NK-92 (cell line): ENCODE measurements around the gene NANP.

ENCODE experiments used
- DNase-seq: peaks from one replicate; lab custom pipeline; 2025; ENCODE audit not compliant: unreplicated experiment; lab: John Stamatoyannopoulos, UW

The NANP gene

GRCh38 chr20:25573288-25574251, 50.2 kb downstream of the NANP start:
- DNase-seq, result no peak

- no peak for DNase-seq
Measured at GRCh38 chr20:25571817-25572216, 52.0 kb downstream of the NANP start.

- no peak for DNase-seq
Measured at GRCh38 chr20:25571240-25571639, 52.6 kb downstream of the NANP start.

GRCh38 chr20:25570148-25570530, 53.7 kb downstream of the NANP start:
- DNase-seq, result no peak

DNA sequence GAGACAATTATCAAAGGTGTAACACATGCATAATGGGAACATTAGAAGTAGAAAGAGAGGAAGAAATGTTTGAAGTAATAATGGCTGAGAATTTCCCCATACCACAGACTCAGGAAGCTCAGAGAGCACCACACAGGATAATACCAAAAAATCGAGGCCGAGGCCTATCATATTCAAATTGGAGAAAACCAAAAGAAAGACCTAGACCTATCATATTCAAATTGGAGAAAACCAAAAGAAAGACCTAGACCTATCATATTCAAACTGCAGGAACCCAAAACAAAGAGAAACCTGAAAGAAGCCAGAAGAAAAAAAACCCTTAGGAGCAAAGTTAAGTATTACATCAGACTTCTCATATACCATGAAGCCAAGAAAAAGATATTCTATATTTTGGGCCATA, 56.5 kb downstream of the NANP start:
- DNase-seq, result no peak

DNA sequence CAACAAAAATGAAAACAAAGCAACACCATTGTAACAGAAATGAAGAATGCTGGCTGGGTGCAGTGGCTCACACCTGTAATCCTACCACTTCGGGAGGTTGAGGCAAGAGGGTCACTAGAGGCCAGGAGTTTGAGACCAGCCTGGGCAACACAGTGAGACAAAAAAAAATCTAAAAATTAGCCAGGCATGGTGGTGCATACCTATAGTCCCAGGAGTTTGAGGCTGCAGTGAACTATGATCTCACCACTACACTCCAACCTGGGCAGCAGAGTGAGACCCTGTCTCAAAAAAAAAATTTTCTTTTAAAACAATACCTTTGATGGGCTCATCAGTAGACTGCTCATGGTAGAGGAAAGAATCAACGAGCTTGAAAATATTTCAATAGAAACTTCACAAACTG, 57.0 kb downstream of the NANP start:
- no peak for DNase-seq

- no peak for DNase-seq
Measured at GRCh38 chr20:25565578-25566157, 58.1 kb downstream of the NANP start.

- no peak for DNase-seq
Measured at GRCh38 chr20:25563876-25564275, 59.9 kb downstream of the NANP start.

DNA sequence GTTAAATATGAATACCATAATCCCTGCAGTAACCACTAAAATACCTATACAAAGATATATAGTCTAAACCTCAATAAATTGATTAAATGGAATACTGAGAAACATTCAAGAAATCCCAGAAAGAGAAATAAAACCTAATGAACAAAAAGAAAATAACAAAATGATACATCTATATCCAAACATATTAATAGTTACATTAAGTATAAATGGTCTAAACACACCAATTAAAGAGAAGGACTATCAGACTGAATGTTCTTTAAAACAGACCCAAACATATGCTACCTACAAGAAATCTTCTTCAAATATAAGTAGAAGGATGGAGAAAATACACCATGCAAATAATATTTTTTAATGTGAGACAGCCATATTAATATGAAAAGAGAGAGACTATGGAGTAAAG, 60.5 kb downstream of the NANP start:
- DNase-seq, result no peak
